OCI-LY1 (cell line): ENCODE data around the gene IFNLR1.

ENCODE experiments used
- EZH2 ChIP-seq: fragments of 200-600 bp; sonication (generic), shearing (Covaris generic); IDR thresholded peaks from 2 replicates; pipeline ENCODE4 v1.8.0; 2017; ENCODE audit warnings: borderline replicate concordance, mixed run types, mild to moderate bottlenecking, antibody characterized with exemption, low read length, moderate library complexity, mixed read lengths
- TF ChIP-seq, protein P1 (sequence below): fragments of 200-600 bp; sonication (generic), shearing (Covaris generic); IDR thresholded peaks from 2 replicates; pipeline ENCODE4 v1.5.1; 2017; ENCODE audit warnings: mild to moderate bottlenecking, antibody characterized with exemption, low read length, moderate library complexity, mixed read lengths

DNA sequence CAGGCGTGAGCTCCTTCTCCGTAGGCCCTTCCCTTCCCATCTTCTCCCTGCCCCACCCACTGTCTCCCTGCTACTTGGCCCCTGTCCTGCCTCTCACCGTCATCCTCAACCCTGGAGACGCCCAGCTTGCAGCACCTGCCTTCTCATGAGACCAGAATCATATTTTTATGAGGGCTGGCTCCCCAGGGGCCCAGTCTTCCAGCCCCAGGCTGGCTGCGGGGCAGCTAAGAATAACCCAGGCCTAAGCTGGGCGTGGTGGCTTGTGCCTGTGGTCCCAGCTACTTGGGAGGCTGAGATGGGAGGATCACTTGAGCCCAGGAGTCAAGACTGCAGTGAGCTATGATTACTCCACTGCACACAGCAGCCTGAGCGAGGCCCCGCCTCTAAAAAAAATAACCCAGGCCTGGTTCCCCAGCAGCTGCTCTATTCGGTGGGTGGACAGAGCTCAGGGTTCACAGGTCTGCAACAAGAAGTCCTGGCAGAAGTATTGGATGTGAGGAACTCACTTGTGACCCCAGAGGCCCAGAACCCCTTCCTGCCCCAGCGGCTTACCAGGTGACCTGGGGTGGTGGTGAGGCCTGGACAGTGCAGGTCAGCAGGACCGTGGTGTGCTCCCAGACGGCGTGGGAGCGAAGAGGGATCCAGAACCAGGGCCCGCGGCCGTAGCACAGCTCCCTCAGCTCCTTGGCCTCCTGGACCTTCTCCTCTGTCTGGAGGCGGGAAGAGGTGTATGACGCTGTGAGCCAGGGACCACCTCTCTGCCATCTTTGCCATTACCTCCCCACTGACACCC, 81.5 kb downstream of the IFNLR1 start:
- no peak for TF ChIP-seq EZH2
- TF ChIP-seq, protein P1, sequence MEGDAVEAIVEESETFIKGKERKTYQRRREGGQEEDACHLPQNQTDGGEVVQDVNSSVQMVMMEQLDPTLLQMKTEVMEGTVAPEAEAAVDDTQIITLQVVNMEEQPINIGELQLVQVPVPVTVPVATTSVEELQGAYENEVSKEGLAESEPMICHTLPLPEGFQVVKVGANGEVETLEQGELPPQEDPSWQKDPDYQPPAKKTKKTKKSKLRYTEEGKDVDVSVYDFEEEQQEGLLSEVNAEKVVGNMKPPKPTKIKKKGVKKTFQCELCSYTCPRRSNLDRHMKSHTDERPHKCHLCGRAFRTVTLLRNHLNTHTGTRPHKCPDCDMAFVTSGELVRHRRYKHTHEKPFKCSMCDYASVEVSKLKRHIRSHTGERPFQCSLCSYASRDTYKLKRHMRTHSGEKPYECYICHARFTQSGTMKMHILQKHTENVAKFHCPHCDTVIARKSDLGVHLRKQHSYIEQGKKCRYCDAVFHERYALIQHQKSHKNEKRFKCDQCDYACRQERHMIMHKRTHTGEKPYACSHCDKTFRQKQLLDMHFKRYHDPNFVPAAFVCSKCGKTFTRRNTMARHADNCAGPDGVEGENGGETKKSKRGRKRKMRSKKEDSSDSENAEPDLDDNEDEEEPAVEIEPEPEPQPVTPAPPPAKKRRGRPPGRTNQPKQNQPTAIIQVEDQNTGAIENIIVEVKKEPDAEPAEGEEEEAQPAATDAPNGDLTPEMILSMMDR: no peak
